HepG2 (cell line): ENCODE results near the gene LIMA1. TPM values are rescaled to one million over a fixed set of nuclear protein-coding genes. Genes with fewer than 3 reads are reported as not detected.

Source experiments
- BHLHE40 ChIP-seq: IDR thresholded peaks from 2 replicates; pipeline ENCODE4 v1.6.1; 2011; ENCODE audit warnings: low read length, improper control_type of control experiment
- DNMT3B ChIP-seq: conservative IDR thresholded peaks from 2 replicates; pipeline ENCODE4 v1.6.1; 2016; ENCODE audit warnings: missing biosample characterization, control low read depth
- HMG20A ChIP-seq: IDR thresholded peaks from 2 replicates; pipeline ENCODE4 v1.6.1; 2016; ENCODE audit warnings: borderline replicate concordance
- MED1 ChIP-seq: sonication (generic); formaldehyde crosslinking; IDR thresholded peaks from 2 replicates; pipeline ENCODE4 v1.4.0; 2020; ENCODE audit warnings: missing genetic modification reagents
- MZF1 ChIP-seq: sonication (generic); formaldehyde crosslinking; IDR thresholded peaks from 2 replicates; pipeline ENCODE4 v1.8.1; 2023; ENCODE audit warnings: mild to moderate bottlenecking, missing genetic modification reagents, borderline replicate concordance
- NCOR1 ChIP-seq: fragments of 200-600 bp; sonication (generic); IDR thresholded peaks from 2 replicates; pipeline ENCODE4 v1.7.0; 2017; ENCODE audit warnings: antibody characterized with exemption, low read length, borderline replicate concordance
- NFIC ChIP-seq: IDR thresholded peaks from 2 replicates; pipeline ENCODE4 v1.6.1; 2012; ENCODE audit warnings: mild to moderate bottlenecking, low read length, inconsistent platforms
- SATB2 ChIP-seq: sonication (generic); formaldehyde crosslinking; IDR thresholded peaks from 2 replicates; pipeline ENCODE4 v1.5.0; 2020; ENCODE audit warnings: missing genetic modification reagents
- SMC3 ChIP-seq: IDR thresholded peaks from 2 replicates; pipeline ENCODE4 v1.6.1; 2011; ENCODE audit warnings: low read length, improper control_type of control experiment
- THYN1 ChIP-seq: sonication (generic); formaldehyde crosslinking; IDR thresholded peaks from 2 replicates; pipeline ENCODE4 v1.8.1; 2023; ENCODE audit warnings: low read depth, mild to moderate bottlenecking, moderate library complexity, missing genetic modification reagents, borderline replicate concordance
- ZFP1 ChIP-seq: IDR thresholded peaks from 2 replicates; pipeline ENCODE4 v1.6.1; 2016
- ZNF260 ChIP-seq: sonication (generic); formaldehyde crosslinking; IDR thresholded peaks from 2 replicates; pipeline ENCODE4 v1.4.0; 2020; ENCODE audit warnings: missing genetic modification reagents, low read depth, mild to moderate bottlenecking, borderline replicate concordance
- ZNF598 ChIP-seq: sonication (generic); formaldehyde crosslinking; IDR thresholded peaks from 2 replicates; pipeline ENCODE4 v1.5.1; 2020; ENCODE audit warnings: mild to moderate bottlenecking, missing genetic modification reagents, borderline replicate concordance
- ZNF678 ChIP-seq: sonication (generic); formaldehyde crosslinking; IDR thresholded peaks from 2 replicates; pipeline ENCODE4 v1.4.0; 2020; ENCODE audit warnings: mild to moderate bottlenecking, missing genetic modification reagents
- ZNF720 ChIP-seq: sonication (generic); formaldehyde crosslinking; IDR thresholded peaks from 2 replicates; pipeline ENCODE4 v1.4.0; 2020; ENCODE audit warnings: missing genetic modification reagents
- ZSCAN31 ChIP-seq: sonication (generic); formaldehyde crosslinking; IDR thresholded peaks from 2 replicates; pipeline ENCODE4 v1.5.0; 2020; ENCODE audit warnings: low read depth, mild to moderate bottlenecking, missing genetic modification reagents
- polyA plus RNA-seq, 8 experiments: library from polyadenylated mRNA; depleted of rRNA in 3 of 8; stranded (reverse) in 7 of 8; unstranded in 1 of 8; fragments of >200 nt; fragmentation: Illumina TruSeq in 4 of 8; extraction: Trizol in 4 of 8; gene quantifications; 2 replicates each; pipeline versions ENCODE4 v1.2.1 to v1.2.3, GENCODE V29; 2011 to 2016; ENCODE audit warnings: low read depth in 4 of 8, missing spikeins in 1 of 8, mixed read lengths in 1 of 8; ENCODE audit not compliant: insufficient read depth in 1 of 8
- total RNA-seq, 5 experiments: library from RNA; depleted of rRNA; stranded (reverse); fragments of >200 nt; fragmentation: Illumina TruSeq; extraction: Trizol; gene quantifications; 2 replicates each; pipeline ENCODE4 v1.2.3, GENCODE V29; 2016; ENCODE audit warnings: low read depth in 1 of 5
- TF ChIP-seq, protein P1 (sequence below): IDR thresholded peaks from 2 replicates; pipeline ENCODE4 v1.6.1; 2016; ENCODE audit warnings: control low read depth
- TF ChIP-seq, protein P2 (sequence below): sonication (generic); formaldehyde crosslinking; conservative IDR thresholded peaks from 2 replicates; pipeline ENCODE4 v1.5.0; 2020; ENCODE audit warnings: missing genetic modification reagents
- TF ChIP-seq, protein P3 (sequence below): sonication (generic); formaldehyde crosslinking; IDR thresholded peaks from 2 replicates; pipeline ENCODE4 v1.8.1; 2022; ENCODE audit warnings: low read depth, mild to moderate bottlenecking, missing genetic modification reagents
- TF ChIP-seq, protein P4 (sequence below): sonication (generic); formaldehyde crosslinking; IDR thresholded peaks from 2 replicates; pipeline ENCODE4 v1.5.1; 2020; ENCODE audit warnings: mild to moderate bottlenecking, missing genetic modification reagents
- TF ChIP-seq, protein P5 (sequence below): sonication (generic); formaldehyde crosslinking; IDR thresholded peaks from 2 replicates; pipeline ENCODE4 v1.5.0; 2020; ENCODE audit warnings: mild to moderate bottlenecking, missing genetic modification reagents, borderline replicate concordance

Gene LIMA1
- total and polyA plus RNA-seq, 2 of the 13 experiments (the other 11 are each of a cell fraction or from before 2014, with no cell fraction given) = 13.0 to 19.8 TPM

DNA sequence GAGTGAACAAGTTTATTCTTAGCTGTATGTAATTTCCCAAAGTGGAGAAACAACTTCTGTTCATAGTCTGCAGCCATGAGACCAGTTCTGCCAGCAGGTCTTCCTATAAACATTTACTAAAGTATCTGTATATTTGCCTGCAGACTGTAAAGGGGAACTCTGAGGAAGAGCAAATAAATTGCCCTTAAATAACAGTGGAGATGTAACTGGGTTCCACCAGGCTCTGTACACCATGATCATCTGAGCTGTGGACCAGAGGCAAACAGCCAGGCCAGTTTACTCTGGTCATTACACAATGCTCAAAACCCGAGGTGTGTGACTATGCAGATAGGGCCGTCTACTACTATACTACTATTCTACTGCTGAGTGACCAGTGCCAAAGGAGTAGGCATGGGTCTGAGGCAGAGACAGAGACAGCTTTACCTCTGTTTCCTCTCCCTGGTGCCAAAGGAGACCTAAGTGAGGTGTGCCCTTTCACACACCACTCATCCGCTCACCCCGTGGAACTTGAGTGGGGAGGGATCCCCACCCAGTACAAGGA is 95.0 kb downstream of the LIMA1 start (continued):
- TF ChIP-seq ZNF260 (CRISPR knock-in tag) (no peak), ZSCAN31 (CRISPR knock-in tag) (no peak), HMG20A (CRISPR knock-in tag) (peak; percentile 40; the same call in 1 of the 2 replicates), ZFP1 (no peak), THYN1 (CRISPR knock-in tag) (no peak), MZF1 (CRISPR knock-in tag) (no peak), DNMT3B (CRISPR knock-in tag) (no peak), ZNF720 (CRISPR knock-in tag) (no peak), NCOR1 (no peak), SMC3 (peak; percentile 19), SATB2 (CRISPR knock-in tag) (no peak), BHLHE40 (no peak), ZNF598 (CRISPR knock-in tag) (no peak), ZNF678 (CRISPR knock-in tag) (no peak), MED1 (CRISPR knock-in tag) (peak; percentile 47; the same call in 1 of the 2 replicates), NFIC (no peak)
- TF ChIP-seq, protein P1, sequence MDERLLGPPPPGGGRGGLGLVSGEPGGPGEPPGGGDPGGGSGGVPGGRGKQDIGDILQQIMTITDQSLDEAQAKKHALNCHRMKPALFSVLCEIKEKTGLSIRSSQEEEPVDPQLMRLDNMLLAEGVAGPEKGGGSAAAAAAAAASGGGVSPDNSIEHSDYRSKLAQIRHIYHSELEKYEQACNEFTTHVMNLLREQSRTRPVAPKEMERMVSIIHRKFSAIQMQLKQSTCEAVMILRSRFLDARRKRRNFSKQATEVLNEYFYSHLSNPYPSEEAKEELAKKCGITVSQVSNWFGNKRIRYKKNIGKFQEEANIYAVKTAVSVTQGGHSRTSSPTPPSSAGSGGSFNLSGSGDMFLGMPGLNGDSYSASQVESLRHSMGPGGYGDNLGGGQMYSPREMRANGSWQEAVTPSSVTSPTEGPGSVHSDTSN (CRISPR knock-in tag) = no peak
- TF ChIP-seq, protein P2, sequence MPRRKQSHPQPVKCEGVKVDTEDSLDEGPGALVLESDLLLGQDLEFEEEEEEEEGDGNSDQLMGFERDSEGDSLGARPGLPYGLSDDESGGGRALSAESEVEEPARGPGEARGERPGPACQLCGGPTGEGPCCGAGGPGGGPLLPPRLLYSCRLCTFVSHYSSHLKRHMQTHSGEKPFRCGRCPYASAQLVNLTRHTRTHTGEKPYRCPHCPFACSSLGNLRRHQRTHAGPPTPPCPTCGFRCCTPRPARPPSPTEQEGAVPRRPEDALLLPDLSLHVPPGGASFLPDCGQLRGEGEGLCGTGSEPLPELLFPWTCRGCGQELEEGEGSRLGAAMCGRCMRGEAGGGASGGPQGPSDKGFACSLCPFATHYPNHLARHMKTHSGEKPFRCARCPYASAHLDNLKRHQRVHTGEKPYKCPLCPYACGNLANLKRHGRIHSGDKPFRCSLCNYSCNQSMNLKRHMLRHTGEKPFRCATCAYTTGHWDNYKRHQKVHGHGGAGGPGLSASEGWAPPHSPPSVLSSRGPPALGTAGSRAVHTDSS (CRISPR knock-in tag) = no peak
- TF ChIP-seq, protein P3, sequence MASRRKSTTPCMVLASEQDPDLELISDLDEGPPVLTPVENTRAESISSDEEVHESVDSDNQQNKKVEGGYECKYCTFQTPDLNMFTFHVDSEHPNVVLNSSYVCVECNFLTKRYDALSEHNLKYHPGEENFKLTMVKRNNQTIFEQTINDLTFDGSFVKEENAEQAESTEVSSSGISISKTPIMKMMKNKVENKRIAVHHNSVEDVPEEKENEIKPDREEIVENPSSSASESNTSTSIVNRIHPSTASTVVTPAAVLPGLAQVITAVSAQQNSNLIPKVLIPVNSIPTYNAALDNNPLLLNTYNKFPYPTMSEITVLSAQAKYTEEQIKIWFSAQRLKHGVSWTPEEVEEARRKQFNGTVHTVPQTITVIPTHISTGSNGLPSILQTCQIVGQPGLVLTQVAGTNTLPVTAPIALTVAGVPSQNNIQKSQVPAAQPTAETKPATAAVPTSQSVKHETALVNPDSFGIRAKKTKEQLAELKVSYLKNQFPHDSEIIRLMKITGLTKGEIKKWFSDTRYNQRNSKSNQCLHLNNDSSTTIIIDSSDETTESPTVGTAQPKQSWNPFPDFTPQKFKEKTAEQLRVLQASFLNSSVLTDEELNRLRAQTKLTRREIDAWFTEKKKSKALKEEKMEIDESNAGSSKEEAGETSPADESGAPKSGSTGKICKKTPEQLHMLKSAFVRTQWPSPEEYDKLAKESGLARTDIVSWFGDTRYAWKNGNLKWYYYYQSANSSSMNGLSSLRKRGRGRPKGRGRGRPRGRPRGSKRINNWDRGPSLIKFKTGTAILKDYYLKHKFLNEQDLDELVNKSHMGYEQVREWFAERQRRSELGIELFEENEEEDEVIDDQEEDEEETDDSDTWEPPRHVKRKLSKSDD (CRISPR knock-in tag) = no peak
- TF ChIP-seq, protein P4, sequence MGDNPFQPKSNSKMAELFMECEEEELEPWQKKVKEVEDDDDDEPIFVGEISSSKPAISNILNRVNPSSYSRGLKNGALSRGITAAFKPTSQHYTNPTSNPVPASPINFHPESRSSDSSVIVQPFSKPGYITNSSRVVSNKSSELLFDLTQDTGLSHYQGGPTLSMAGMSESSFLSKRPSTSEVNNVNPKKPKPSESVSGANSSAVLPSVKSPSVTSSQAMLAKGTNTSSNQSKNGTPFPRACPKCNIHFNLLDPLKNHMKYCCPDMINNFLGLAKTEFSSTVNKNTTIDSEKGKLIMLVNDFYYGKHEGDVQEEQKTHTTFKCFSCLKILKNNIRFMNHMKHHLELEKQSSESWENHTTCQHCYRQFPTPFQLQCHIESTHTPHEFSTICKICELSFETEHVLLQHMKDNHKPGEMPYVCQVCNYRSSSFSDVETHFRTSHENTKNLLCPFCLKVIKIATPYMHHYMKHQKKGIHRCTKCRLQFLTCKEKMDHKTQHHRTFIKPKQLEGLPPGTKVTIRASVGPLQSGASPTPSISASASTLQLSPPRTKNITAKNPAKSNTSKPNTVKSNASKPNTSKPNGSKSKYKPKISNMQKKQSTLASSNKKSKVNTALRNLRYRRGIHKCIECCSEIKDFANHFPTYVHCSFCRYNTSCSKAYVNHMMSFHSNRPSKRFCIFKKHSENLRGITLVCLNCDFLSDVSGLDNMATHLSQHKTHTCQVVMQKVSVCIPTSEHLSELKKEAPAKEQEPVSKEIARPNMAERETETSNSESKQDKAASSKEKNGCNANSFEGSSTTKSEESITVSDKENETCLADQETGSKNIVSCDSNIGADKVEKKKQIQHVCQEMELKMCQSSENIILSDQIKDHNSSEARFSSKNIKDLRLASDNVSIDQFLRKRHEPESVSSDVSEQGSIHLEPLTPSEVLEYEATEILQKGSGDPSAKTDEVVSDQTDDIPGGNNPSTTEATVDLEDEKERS (CRISPR knock-in tag) = no peak
- TF ChIP-seq, protein P5, sequence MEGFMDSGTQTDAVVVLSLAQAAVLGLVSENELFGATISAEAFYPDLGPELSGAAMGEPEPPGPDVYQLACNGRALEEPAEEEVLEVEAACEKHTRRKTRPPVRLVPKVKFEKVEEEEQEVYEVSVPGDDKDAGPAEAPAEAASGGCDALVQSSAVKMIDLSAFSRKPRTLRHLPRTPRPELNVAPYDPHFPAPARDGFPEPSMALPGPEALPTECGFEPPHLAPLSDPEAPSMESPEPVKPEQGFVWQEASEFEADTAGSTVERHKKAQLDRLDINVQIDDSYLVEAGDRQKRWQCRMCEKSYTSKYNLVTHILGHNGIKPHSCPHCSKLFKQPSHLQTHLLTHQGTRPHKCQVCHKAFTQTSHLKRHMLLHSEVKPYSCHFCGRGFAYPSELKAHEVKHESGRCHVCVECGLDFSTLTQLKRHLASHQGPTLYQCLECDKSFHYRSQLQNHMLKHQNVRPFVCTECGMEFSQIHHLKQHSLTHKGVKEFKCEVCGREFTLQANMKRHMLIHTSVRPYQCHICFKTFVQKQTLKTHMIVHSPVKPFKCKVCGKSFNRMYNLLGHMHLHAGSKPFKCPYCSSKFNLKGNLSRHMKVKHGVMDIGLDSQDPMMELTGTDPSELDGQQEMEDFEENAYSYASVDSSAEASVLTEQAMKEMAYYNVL (CRISPR knock-in tag) = no peak
